ENCODE results near the gene ARL15. TPM values are rescaled to one million over a fixed set of nuclear protein-coding genes. Genes with fewer than 3 reads are reported as not detected.

ARL15 gene
- total and polyA plus RNA-seq, 2 donors (not counting 1 experiment from before 2014, with no cell fraction given) = 5.8 to 20.5 TPM

- H3K27ac ChIP-seq (ENCODE audit: low read length in 2 of 2) = no peak overlapping the region
- no peak for DNase-seq
- H3K9ac ChIP-seq (ENCODE audit: low read length) = no peak overlapping the region
- H3K4me1 Mint-ChIP-seq = no peaks in the 10 kb centered on the region
- no peak overlapping the region for H3K4me2 ChIP-seq (replicated peaks; ENCODE audit: low read depth, low read length, poor library complexity, severe bottlenecking)
- peaks cover 3% of the 10 kb centered on the region for H3K27me3 Mint-ChIP-seq
- H4K20me1 ChIP-seq (ENCODE audit: control insufficient read depth, insufficient read depth, low read length, poor library complexity, severe bottlenecking) = no peaks in the 10 kb centered on the region
- ATAC-seq (ENCODE audit: low read depth) = no peak
- H3K4me3 Mint-ChIP-seq = no peak overlapping the region
- H3K9me3 ChIP-seq (ENCODE audit: control extremely low read depth in 1 of 3, control insufficient read depth in 2 of 3, insufficient read depth in 1 of 3, low read length in 2 of 3) = peaks cover 0 to 3% (median 0%) of the 10 kb centered on the region in 3 donors
- no peaks in the 10 kb centered on the region for H3K36me3 ChIP-seq (replicated peaks in 1 of 2; ENCODE audit: control extremely low read depth in 1 of 2, control insufficient read depth in 1 of 2, extremely low read depth in 1 of 2, insufficient read depth in 2 of 2, low read length in 1 of 2)
- TF ChIP-seq CTCF (IDR thresholded peaks at IDR 0.05) (no peak), EZH2 (IDR thresholded peaks at IDR 0.05; ENCODE audit: borderline replicate concordance, insufficient read depth, low read depth, low read length, poor library complexity, severe bottlenecking) (no peak)
- ChIA-PET CTCF (no interaction called here), POLR2A (no interaction called here)
- no peaks in the 10 kb centered on the region for H3K4me1 ChIP-seq (ENCODE audit: control insufficient read depth in 2 of 2, insufficient read depth in 2 of 2, low read length in 2 of 2)
- no peaks in the 10 kb centered on the region for H3K79me2 ChIP-seq (ENCODE audit: control insufficient read depth, insufficient read depth, low read length)
- no peak overlapping the region for H3K4me3 ChIP-seq (ENCODE audit: control extremely low read depth in 1 of 5, extremely low read depth in 1 of 5, insufficient read depth in 1 of 5, low read depth in 2 of 5, low read length in 4 of 5)
- peaks cover 6% of the 10 kb centered on the region for H3K9me3 Mint-ChIP-seq (ENCODE audit: insufficient read depth)
- no peak overlapping the region for H3K27ac Mint-ChIP-seq
- H3K27me3 ChIP-seq (replicated peaks in 1 of 4; ENCODE audit: control extremely low read depth in 1 of 4, control insufficient read depth in 3 of 4, insufficient read depth in 4 of 4, low read length in 3 of 4) = no peaks in the 10 kb centered on the region
- intact Hi-C loops (cut with micrococcal nuclease) = no loop called here
- H2AFZ ChIP-seq (ENCODE audit: insufficient read depth, low read depth, low read length, poor library complexity, severe bottlenecking) = no peak overlapping the region
Observed at GRCh38 chr5:54344653-54345052, 34.3 kb upstream of the ARL15 start.

- H3K4me3 Mint-ChIP-seq = no peak overlapping the region
- no peak overlapping the region for H3K27ac Mint-ChIP-seq
- ChIA-PET CTCF (no interaction called here), POLR2A (no interaction called here)
- H3K79me2 ChIP-seq (ENCODE audit: control insufficient read depth, insufficient read depth, low read length) = no peaks in the 10 kb centered on the region
- ATAC-seq (ENCODE audit: low read depth) (no peak), DNase-seq (no peak)
- H3K9me3 Mint-ChIP-seq (ENCODE audit: insufficient read depth) = peaks cover 8% of the 10 kb centered on the region
- TF ChIP-seq CTCF (IDR thresholded peaks at IDR 0.05) (no peak), EZH2 (IDR thresholded peaks at IDR 0.05; ENCODE audit: borderline replicate concordance, insufficient read depth, low read depth, low read length, poor library complexity, severe bottlenecking) (no peak)
- H3K4me2 ChIP-seq (replicated peaks; ENCODE audit: low read depth, low read length, poor library complexity, severe bottlenecking) = no peak overlapping the region
- no peaks in the 10 kb centered on the region for H3K4me1 ChIP-seq (ENCODE audit: control insufficient read depth in 2 of 2, insufficient read depth in 2 of 2, low read length in 2 of 2)
- no peak overlapping the region for H3K9ac ChIP-seq (ENCODE audit: low read length)
- no peaks in the 10 kb centered on the region for H3K36me3 ChIP-seq (replicated peaks in 1 of 2; ENCODE audit: control extremely low read depth in 1 of 2, control insufficient read depth in 1 of 2, extremely low read depth in 1 of 2, insufficient read depth in 2 of 2, low read length in 1 of 2)
- intact Hi-C loops (cut with micrococcal nuclease) = no loop called here
- WGBS (ENCODE audit: insufficient coverage) = no CpG with 5 or more reads among the region's 2 CpGs
- H3K4me3 ChIP-seq (ENCODE audit: control extremely low read depth in 1 of 5, extremely low read depth in 1 of 5, insufficient read depth in 1 of 5, low read depth in 2 of 5, low read length in 4 of 5) = no peak overlapping the region
- H2AFZ ChIP-seq (ENCODE audit: insufficient read depth, low read depth, low read length, poor library complexity, severe bottlenecking) = no peak overlapping the region
- peaks cover 0 to 4% (median 0%) of the 10 kb centered on the region in 3 donors for H3K9me3 ChIP-seq (ENCODE audit: control extremely low read depth in 1 of 3, control insufficient read depth in 2 of 3, insufficient read depth in 1 of 3, low read length in 2 of 3)
- peaks cover 3% of the 10 kb centered on the region for H3K27me3 Mint-ChIP-seq
- no peak overlapping the region for H3K27ac ChIP-seq (ENCODE audit: low read length in 2 of 2)
- no peaks in the 10 kb centered on the region for H3K27me3 ChIP-seq (replicated peaks in 1 of 4; ENCODE audit: control extremely low read depth in 1 of 4, control insufficient read depth in 3 of 4, insufficient read depth in 4 of 4, low read length in 3 of 4)
- H4K20me1 ChIP-seq (ENCODE audit: control insufficient read depth, insufficient read depth, low read length, poor library complexity, severe bottlenecking) = no peaks in the 10 kb centered on the region
- H3K4me1 Mint-ChIP-seq = no peaks in the 10 kb centered on the region
Observed at GRCh38 chr5:54341971-54342370, 31.6 kb upstream of the ARL15 start.

All from B cell (primary cell).